HG03457 (cell line): ENCODE results near the gene SLC46A1.

Experiments
- ATAC-seq: cut with Tn5 transposase; IDR thresholded peaks from one replicate; pipeline ENCODE4 v1.9.1; 2021; ENCODE audit warnings: moderate number of reproducible peaks; ENCODE audit not compliant: unreplicated experiment

The SLC46A1 gene

GRCh38 chr17:28404812-28405570 is 1.0 kb downstream of the SLC46A1 start:
- no peak for ATAC-seq

GRCh38 chr17:28404461-28404811 is 1.6 kb downstream of the SLC46A1 start:
- ATAC-seq, result no peak

- no peak for ATAC-seq
Measured at GRCh38 chr17:28404007-28404406, 2.0 kb downstream of the SLC46A1 start.

- ATAC-seq, result no peak
Measured at GRCh38 chr17:28402844-28403243, 3.2 kb downstream of the SLC46A1 start.

DNA sequence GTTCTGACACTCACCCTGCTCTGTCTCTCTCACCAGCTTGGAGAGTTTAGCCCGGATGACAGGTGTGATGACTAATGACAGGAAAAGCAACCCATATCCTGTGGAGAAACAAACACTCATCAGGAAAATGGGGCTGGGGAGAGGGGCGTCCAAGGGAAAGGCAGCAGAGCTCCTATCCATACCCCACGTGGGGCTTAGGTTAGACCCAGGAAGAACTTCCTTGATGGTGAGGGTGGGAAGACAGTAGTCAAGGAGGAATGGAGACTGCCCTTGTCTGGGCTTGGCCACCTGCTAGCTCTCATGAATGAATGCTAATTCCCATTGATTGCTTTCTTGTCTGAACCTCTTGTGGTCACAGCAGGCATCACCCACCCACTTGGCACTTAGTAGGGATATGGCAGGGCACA is 3.8 kb downstream of the SLC46A1 start:
- no peak for ATAC-seq

- ATAC-seq, result no peak
Measured at GRCh38 chr17:28399808-28400207, 6.2 kb downstream of the SLC46A1 start.

DNA sequence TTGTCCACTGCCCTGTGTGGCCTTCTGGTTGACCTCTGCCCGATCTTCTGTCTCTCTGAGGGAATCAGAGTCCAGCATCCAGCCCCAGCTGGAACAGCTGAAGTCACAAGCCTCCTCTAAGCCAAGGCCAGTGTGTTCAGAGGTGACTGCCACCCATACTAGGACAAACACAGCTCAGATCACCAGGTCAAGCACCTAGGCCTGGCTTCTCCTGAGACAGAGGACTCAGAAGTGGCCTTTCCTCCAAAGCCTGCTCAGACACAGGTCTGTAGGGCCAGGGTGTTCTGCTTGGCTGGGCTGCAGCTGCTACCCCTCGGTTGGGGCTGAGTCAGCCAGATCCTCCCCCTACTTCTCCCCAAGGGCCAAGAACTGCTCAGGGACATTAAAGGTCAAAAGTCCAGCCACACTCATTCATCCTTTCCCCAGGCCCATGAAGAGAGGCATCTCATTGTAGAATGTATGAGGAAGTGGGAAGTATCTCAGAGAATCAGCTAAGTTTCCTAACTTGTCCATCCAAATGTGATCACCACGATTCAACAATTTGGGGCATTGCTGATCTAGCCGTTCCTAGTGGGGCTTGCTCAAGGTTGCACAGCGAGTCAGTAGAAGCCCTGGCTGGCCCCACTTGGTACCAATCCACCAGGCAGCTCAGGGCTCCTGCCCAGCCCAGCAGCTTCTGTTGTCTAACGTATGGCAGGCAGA is 7.6 kb downstream of the SLC46A1 start:
- no peak for ATAC-seq

DNA sequence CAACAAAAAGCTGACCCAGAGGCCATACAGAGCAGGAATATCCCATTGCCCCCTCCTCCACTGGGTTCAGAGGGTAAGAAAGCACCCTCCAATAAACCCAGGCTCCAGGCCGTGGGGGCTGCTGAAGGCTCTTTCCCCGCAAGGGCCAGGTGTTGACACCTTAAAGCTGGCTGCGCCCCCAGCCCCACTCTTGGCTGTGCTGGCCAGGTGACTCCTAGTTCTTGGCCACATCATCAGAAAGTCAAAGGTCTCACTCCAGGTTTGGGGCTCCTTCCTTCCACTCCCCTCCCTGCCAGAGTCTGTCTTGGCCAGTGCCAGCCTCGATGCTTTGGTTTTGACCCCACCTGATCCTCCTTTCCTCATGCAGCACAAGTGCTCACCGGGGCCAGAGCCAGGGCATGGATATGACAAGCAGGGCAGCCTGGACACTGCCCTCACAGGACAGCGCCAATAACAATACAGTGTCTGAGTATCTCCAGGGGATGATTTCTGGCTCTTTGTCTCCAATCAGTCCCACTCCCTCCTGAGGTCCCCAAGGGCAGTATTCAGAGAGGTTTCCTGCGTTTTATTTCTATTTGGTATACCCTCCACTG is 8.2 kb downstream of the SLC46A1 start:
- no peak for ATAC-seq

- ATAC-seq, result no peak
Measured at GRCh38 chr17:28397275-28397674, 8.7 kb downstream of the SLC46A1 start.

GRCh38 chr17:28396635-28397239 is 9.3 kb downstream of the SLC46A1 start:
- ATAC-seq, result no peak

- no peak for ATAC-seq
Measured at GRCh38 chr17:28395968-28396367, 10.0 kb downstream of the SLC46A1 start.

DNA sequence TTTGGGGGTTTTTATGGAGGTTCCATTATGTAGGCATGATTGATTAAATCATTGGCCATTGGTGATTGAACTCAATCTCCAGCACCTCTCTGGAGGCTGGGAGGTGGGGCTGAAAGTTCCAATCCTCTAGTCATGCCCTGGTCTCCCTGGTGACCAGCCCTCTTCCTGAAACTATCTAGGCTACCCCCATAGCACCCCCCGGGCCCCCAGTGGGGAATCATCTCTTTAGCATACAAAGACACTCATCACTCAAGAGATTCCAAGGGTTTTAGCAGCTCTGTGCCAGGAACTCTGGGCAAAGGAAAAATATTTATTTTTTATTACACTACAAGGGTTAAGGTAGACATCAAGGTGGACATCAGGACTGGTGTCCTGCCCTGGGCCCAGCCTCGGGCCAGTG is 10.6 kb downstream of the SLC46A1 start:
- ATAC-seq, result no peak

DNA sequence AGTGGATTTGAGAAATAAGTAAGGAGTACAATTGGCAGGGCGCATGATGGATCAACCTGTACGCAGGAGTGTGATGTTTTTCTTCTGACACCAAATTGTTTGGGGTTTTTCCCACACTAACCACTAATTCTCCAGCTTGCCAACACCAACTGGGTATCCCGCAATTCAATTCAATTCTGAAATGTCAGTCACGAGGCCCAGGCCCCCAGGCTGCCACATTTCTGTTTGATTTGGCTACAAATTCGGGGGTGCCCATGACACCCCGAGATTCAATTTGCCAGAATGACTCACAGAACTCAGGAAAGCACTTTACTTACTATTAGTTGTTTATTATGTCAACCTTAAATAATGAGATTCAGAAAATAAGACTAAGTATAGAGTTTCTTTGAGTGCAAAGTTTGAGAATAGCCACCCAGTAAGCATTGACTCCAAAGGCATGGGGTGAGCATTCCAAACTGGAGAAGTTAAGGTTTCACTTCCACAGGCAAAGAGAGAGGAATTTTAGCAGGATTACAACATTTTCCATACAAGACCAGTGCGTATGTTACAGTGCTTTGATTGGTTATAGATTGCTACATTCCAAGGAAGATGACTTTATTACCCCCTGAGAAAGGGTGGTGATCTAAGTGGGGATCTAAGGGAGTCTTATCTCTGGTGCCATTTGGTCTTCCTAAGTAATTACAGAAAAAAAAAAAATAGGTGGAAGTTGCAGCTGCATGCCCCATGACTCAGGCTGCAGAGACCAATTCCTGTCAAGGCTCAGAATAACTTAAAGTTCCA is 11.5 kb downstream of the SLC46A1 start:
- ATAC-seq, result no peak

- ATAC-seq, result no peak
Measured at GRCh38 chr17:28392491-28392890, 13.5 kb downstream of the SLC46A1 start.

DNA sequence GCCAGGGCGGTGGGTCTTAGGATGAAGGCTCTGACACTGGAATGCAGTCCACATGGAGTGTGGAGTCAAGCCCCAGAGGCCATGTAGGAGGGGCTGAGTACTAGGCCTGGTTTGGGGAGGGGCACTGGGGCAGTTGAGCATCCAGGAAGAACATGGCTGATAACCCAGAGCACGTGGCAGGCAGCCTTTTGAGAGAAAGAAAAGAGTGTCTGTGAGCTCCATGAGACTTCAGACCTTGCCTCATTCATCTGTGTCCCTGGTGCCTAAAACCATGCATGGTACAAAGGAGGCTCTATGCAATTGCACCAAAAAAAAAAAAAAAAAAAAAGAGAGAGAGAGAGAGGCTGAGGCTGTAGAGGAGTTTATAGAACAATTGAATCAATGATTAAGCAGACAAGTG is 14.6 kb downstream of the SLC46A1 start:
- no peak for ATAC-seq

- ATAC-seq, result no peak
Measured at GRCh38 chr17:28390984-28391383, 15.0 kb downstream of the SLC46A1 start.

- ATAC-seq, result no peak
Measured at GRCh38 chr17:28390563-28390962, 15.4 kb downstream of the SLC46A1 start.

GRCh38 chr17:28390141-28390540 is 15.9 kb downstream of the SLC46A1 start:
- no peak for ATAC-seq

GRCh38 chr17:28388106-28388505 is 17.9 kb downstream of the SLC46A1 start:
- ATAC-seq, result no peak

- no peak for ATAC-seq
Measured at GRCh38 chr17:28386391-28386790, 19.6 kb downstream of the SLC46A1 start.

DNA sequence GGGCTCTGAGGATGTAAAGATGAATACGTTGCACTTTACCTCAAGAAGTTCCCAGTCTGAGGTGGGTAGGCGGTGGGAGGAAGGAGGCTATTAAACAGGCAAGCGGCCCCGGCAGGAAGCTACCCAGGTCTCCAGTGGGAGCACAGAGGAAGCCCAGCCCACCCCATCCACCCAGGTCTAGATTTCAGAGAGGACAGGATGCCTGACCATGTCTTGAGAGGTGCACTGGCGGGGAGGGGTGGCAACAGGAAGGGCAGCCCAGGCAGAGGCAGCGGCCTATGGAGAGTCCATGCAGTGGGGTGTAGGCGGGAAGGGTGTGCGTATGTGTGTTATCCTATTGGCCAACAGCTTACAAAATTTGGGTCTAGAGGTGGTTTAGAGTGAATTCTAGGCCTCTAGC is 20.6 kb downstream of the SLC46A1 start:
- ATAC-seq, result no peak
